AG10803 (cell line): ENCODE data around the gene PDK4.

ENCODE experiments used
- DNase-seq: peaks from one replicate; pipeline ENCODE4 v3.0.0; 2010; ENCODE audit warnings: low read depth
- H3K4me3 ChIP-seq: 2 replicates; pipeline ENCODE4 v1.5.1; 2011; ENCODE audit warnings: mild to moderate bottlenecking, low read length, control low read depth
- TF ChIP-seq, protein P1 (sequence below): conservative IDR thresholded peaks from 2 replicates; pipeline ENCODE4 v1.5.1; 2011; ENCODE audit warnings: mild to moderate bottlenecking, low read length, control low read depth, inconsistent platforms

The PDK4 gene

DNA sequence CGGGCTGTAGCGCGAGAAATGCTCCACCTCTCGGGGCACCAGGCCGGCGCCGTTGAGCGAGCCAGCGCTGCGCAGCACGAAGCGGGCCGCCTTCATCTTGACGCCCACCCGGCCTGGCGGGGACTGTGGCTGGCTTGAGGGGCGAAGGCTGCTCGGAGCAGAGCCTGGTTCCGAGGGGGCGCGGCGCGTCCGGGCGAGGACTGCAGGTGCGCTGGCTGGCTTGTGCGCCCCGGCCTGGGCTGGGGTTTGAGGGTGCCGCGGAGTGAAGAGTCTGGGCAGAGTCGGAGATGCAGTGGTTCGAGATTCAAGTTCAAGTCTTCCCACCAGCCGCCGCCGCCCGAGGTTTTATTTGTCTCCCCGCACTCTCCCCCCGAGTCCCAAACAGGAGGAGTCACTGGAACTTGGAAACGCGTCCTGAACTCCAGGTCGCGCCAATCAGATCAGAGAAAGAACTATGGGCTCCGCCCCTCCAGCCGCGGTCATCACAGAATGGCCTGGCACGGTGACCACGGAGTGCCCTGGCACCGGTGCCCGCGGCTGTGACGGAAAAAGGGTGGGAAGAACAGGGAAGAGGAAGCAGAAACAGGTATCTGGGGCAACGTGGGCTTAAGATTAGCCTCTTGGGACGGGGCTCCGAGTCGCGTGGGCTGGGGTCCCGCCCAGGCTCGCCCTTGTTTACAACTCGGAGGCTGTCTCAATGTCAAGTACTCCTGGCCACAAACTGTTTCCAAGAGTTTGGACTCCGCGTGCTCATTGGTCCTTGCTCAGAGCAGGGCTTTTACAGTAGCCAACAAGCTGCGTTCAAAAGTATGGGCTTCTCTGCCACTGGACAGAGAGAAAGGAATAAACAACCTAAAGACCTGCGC lies at the start of gene PDK4:
Gene PDK4, minus strand, starts transcription at position 319 of the 866 bp plus-strand sequence. Its CDS starts 223 bp downstream, at position 96.
- H3K4me3 ChIP-seq, result peak within 1 kb of the TSS; percentile 75
- TF ChIP-seq, protein P1, sequence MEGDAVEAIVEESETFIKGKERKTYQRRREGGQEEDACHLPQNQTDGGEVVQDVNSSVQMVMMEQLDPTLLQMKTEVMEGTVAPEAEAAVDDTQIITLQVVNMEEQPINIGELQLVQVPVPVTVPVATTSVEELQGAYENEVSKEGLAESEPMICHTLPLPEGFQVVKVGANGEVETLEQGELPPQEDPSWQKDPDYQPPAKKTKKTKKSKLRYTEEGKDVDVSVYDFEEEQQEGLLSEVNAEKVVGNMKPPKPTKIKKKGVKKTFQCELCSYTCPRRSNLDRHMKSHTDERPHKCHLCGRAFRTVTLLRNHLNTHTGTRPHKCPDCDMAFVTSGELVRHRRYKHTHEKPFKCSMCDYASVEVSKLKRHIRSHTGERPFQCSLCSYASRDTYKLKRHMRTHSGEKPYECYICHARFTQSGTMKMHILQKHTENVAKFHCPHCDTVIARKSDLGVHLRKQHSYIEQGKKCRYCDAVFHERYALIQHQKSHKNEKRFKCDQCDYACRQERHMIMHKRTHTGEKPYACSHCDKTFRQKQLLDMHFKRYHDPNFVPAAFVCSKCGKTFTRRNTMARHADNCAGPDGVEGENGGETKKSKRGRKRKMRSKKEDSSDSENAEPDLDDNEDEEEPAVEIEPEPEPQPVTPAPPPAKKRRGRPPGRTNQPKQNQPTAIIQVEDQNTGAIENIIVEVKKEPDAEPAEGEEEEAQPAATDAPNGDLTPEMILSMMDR, result no peak
- peak; percentile 68 for DNase-seq

DNA sequence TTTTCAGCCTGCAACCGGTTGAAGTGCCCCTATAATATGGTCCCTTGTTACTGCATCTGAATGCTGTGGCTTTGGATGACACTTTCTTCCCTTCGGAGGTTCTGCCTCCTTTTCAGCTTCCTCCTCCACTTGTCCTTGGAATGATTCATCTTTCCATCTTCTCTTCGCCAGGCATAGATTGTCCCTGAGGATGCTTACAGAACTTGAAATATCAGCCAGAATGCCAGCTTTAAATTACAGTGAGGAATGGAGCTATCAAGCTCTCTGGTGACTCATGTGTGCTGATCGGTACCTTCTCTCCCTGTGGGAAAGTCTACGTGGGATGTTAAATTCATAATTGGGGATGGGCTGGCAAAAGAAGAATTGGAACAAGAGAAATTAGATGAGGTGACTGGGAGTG lies 45.9 kb upstream of the PDK4 start:
- TF ChIP-seq, protein P1, result no peak

DNA sequence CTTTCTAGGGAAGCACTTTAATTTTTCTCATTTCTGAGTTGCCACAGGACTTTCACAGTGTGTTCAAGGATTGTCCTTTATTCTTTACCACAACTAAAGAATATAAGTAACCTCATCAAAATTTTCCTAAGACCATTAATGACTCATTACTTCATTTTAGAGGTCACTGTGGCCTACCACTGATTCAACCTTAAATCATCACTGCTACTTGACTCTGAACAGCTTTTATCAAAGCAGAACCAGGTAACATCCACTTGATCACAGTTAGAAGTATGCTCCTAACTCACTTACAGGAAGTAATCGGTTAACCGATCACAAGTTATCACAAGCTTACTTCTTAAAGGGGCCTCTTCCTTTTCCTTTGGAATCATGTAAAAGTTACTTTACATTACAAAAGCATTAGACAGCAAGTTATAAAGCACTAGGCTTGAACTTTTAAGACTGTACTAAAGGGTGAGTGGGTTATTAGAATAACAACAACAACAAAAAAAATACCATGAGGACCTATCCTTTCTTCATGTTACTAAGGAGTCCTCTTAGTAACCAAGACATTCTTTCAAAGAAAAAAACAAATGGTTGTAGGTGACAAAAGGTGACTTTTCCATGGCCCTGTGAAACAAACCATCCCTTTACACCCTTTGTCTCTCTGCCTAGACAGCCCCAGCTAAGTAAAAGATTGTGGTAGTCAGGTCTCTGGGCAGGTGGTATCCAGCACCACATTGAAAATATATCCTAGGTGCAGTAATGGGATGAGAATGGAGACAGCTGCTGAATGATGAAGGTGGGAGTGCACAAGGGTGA lies 40.0 kb upstream of the PDK4 start:
- H3K4me3 ChIP-seq, result no peak overlapping the region
- TF ChIP-seq, protein P1, result no peak
- DNase-seq, result no peak

More for the DNA sequence above, 45.9 kb upstream of the PDK4 start:
- no peak for DNase-seq
- H3K4me3 ChIP-seq, result no peak overlapping the region

DNA sequence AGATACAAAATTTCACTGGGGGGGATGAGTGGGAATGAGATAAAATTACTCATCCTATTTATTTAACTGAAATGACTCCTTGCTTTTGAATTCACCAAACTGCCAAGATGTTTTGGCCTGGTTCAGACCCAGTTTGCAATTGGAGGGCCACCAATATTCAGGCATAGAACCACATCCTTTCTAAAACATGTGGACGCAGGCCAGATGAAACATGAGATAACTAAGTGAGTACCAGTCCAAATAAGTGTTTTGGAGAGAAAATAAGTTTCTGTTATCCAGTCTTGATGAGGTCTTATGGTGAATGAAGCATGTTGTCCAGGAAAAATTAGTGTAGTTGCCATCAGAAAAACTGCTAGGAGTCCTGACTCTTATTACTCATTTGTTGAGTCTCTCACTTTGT lies 36.3 kb upstream of the PDK4 start:
- DNase-seq, result peak; percentile 53
- no peak overlapping the region for H3K4me3 ChIP-seq
- TF ChIP-seq, protein P1, result no peak

DNA sequence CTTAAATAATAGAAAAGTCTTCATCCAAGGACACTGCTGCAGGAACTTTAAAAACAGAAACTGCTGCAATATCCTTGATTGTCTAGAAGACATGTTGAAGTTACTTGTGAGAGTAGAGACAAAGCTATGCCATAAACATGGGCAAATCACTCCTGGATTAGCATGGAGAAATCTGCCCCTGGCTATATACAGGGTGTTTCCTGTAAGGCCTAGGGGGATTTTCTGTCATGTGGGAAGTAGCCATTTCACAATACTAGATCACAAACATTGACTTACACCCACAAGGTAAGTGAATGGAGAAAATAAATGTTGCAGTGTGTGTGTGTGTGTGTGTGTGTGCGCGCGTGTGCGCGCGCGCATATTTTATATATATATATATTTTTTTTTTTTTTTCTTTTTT lies 35.2 kb upstream of the PDK4 start:
- TF ChIP-seq, protein P1, result no peak
- H3K4me3 ChIP-seq, result no peak overlapping the region
- no peak for DNase-seq

DNA sequence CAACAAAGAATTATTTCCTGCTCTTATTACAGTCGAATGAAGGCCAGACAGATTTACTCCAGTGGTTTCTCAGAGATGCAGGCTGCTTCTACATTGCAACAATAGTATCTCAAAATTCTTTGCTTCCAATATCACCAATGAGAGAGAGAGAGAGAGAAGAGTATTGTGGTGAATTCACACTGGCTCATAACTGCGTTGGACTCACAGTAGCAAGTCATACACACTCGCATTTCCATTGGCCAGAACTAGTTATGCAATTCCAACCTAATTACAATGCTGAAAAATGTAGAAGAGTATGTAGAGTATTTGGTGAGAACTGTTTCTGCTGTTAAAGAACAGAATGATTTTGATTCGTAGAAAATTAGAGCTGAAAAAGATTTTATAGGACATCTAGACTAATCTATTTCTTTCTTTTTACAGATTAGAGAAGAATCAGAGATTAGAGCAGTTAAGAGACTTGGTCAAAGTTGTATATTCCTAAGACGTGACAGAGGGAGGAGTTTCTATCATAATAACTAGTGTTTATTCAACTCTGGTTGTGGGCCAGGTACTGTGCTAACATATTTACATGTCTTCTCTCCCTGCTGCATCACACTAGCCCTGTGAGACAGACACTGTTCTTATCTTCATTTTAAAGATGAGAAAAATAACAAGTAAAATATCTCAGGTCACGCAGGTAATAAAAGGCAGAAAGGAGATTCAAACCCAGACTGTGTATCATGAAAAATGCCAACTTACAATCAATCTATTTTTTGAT lies 34.6 kb upstream of the PDK4 start:
- DNase-seq, result peak; percentile 45
- TF ChIP-seq, protein P1, result no peak
- H3K4me3 ChIP-seq, result no peak overlapping the region
